GM06990 (cell line): Measurements from ENCODE around the gene CACNA2D2.

Experiments used
- DNase-seq: peaks from one replicate; pipeline ENCODE4 v3.0.0-alpha.2; 2011; ENCODE audit not compliant: insufficient read length; ENCODE audit errors: extremely low read depth
- H3K27me3 ChIP-seq: replicated peaks from 2 replicates; pipeline ENCODE4 v1.6.0; 2011; ENCODE audit warnings: low read length; ENCODE audit not compliant: control insufficient read depth, insufficient read depth
- H3K36me3 ChIP-seq: 2 replicates; pipeline ENCODE4 v1.5.1; 2011; ENCODE audit warnings: low read length; ENCODE audit not compliant: control insufficient read depth, insufficient read depth
- H3K4me3 ChIP-seq: replicated peaks from 2 replicates; pipeline ENCODE4 v1.5.1; 2011; ENCODE audit warnings: low read depth, mild to moderate bottlenecking, control low read depth, low read length
- TF ChIP-seq, protein P1 (sequence below): IDR thresholded peaks from 2 replicates; pipeline ENCODE4 v1.5.1; 2011; ENCODE audit warnings: low read length, control low read depth, mild to moderate bottlenecking, inconsistent platforms; ENCODE audit not compliant: insufficient read depth, poor library complexity, severe bottlenecking

Gene CACNA2D2

DNA sequence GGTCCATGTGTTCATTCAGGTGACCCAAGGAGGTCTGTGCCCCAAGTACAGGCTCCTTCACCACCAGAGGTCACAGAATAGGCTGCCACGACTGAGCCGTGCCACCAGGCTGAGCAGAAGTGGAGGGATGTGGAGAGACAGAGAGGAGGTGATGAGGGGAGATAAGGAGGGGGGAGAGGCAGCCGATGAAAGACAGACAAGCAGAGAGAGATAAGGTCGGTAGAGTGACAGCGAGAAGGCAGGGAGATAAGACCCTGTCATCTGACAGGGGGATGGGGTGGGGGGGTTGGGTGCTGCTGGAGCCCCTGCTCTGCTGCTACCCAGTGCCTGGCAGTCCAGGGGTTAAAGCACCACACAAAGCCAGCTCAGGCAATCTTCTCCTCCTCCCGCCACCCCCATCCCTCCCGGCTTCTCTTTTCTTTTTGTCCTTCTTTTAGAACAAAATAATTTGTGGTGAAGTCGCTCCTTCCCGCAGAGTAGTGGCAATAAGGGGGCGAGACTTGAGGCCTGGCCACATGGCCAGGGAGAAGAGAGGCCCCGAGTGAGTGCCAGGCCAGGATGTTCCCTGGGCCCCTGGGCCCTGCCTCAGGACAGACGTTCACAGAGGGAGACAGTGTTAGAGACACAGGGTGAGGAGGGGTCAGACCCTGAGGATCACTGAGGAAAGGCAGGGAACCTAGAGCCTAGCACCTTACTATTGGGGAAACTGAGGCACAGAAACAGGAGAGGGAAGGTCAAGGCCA, 67.9 kb downstream of the CACNA2D2 start:
- Histone ChIP-seq H3K36me3 (no peaks in the 10 kb centered on the region), H3K4me3 (no peak overlapping the region), H3K27me3 (no peaks in the 10 kb centered on the region; the same call in none of the 2 replicates)
- TF ChIP-seq, protein P1, sequence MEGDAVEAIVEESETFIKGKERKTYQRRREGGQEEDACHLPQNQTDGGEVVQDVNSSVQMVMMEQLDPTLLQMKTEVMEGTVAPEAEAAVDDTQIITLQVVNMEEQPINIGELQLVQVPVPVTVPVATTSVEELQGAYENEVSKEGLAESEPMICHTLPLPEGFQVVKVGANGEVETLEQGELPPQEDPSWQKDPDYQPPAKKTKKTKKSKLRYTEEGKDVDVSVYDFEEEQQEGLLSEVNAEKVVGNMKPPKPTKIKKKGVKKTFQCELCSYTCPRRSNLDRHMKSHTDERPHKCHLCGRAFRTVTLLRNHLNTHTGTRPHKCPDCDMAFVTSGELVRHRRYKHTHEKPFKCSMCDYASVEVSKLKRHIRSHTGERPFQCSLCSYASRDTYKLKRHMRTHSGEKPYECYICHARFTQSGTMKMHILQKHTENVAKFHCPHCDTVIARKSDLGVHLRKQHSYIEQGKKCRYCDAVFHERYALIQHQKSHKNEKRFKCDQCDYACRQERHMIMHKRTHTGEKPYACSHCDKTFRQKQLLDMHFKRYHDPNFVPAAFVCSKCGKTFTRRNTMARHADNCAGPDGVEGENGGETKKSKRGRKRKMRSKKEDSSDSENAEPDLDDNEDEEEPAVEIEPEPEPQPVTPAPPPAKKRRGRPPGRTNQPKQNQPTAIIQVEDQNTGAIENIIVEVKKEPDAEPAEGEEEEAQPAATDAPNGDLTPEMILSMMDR = no peak
- DNase-seq = no peak

DNA sequence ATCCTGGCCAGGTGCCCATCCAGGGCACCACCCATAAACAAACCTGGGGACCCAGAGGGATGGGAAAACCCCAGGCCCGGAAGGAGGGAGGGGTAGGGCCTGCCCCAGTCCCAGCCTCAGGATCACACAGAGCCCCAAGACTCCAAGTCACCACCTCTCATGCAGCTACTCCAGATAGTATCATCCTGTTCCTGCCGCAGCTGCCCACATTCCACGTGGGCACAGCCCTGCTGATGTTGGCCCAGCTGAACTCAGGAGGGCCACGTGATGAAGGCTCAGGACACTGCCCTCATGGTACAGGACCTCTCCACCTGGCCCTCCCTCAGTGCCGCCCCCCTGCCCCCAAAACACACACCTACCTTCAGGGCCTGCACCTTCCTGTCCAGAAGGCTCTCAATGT, 69.5 kb downstream of the CACNA2D2 start:
- TF ChIP-seq, protein P1 = no peak
- DNase-seq = no peak

DNA sequence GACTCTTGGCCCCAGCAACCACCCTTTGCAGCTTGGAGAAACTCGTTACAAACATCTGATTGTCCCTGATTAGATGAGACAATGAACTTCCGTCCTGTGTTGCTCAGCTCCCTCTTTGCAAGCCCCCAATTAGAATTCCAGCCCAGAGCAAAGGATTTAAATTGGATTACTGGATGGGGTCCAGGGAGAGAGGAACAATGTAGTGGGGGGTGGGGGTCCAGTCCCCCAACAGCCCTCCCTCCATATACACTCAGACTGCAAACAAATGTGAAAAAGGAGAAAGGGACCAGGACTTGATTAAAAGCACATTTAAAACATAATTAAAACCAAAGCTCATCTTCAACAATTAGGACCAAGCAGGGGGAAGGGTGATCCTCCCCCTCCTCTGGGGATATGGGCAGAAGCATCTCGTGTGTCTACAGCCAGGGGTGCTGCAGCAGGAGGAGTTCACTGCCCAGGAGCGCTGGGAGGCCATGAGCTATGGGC, 72.4 kb downstream of the CACNA2D2 start:
- H3K36me3 ChIP-seq = no peaks in the 10 kb centered on the region
- no peak overlapping the region for H3K4me3 ChIP-seq
- H3K27me3 ChIP-seq = peaks cover 2% of the 10 kb centered on the region; the same call in 1 of the 2 replicates
- TF ChIP-seq, protein P1 = no peak
- DNase-seq = no peak

More for the DNA sequence above, 69.5 kb downstream of the CACNA2D2 start:
- Histone ChIP-seq H3K36me3 (no peaks in the 10 kb centered on the region), H3K27me3 (no peaks in the 10 kb centered on the region; the same call in none of the 2 replicates), H3K4me3 (no peak overlapping the region)

DNA sequence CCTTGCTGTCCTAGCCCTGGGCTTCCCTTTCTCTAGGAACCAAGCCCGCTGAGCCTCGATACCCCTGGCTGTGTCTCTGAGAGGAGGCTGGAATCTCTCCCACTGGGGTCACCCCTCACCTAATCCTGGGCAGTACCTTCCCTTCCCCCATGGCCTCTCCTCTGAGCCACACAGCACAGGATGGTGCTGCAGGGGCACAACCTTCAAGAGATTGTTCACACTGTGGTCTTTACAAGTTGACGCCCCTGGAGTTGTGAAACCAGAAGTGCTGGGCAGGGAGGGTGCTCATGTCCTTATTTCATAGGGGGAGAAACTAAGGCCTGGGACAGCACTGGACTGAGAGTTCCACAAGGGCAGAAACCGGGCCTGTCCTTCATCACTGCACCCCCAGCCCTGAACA, 73.2 kb downstream of the CACNA2D2 start:
- no peaks in the 10 kb centered on the region for H3K36me3 ChIP-seq
- H3K27me3 ChIP-seq = peaks cover 2% of the 10 kb centered on the region; the same call in 1 of the 2 replicates
- DNase-seq = no peak
- H3K4me3 ChIP-seq = no peak overlapping the region
- TF ChIP-seq, protein P1 = no peak

DNA sequence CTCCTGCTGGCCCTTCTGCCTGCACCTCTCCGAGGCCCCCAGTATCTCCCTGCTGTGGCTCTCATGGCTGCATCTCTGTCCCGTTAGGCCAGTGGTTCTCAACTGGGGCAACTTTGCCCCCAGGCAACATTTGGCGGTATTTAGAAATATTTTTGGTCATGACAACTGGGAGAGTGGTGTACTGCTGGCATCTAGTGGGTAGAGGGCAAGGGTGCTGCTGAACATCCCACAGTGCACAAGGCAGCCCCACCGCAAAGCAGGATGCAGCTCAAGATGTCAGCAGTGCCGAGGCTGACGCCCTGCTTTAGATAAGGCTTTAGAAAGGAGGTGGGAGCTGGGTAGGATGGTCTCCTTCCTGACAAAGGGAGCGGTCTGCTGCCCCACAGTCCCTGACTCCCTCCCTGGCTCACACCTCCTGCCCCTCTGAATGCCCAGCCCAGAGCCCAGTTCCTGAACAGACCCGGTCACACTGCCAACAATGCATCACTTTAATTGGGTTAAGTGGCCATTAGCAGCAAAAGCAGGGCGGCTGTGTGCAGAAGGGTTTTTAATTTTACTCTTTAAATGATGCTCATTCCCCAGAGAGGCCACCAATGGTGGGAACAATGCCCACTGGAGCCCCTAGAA, 75.3 kb downstream of the CACNA2D2 start:
- Histone ChIP-seq H3K4me3 (no peak overlapping the region), H3K36me3 (no peaks in the 10 kb centered on the region), H3K27me3 (peaks cover 2% of the 10 kb centered on the region; the same call in 1 of the 2 replicates)
- TF ChIP-seq, protein P1 = no peak
- DNase-seq = no peak
